ENCODE results near the gene TSKU. TPM values are rescaled to one million over a fixed set of nuclear protein-coding genes. Genes with fewer than 3 reads are reported as not detected.

The TSKU gene
- total and polyA plus RNA-seq, 4 experiments from 2014 or later: 0.13 TPM; not detected in 3

DNA sequence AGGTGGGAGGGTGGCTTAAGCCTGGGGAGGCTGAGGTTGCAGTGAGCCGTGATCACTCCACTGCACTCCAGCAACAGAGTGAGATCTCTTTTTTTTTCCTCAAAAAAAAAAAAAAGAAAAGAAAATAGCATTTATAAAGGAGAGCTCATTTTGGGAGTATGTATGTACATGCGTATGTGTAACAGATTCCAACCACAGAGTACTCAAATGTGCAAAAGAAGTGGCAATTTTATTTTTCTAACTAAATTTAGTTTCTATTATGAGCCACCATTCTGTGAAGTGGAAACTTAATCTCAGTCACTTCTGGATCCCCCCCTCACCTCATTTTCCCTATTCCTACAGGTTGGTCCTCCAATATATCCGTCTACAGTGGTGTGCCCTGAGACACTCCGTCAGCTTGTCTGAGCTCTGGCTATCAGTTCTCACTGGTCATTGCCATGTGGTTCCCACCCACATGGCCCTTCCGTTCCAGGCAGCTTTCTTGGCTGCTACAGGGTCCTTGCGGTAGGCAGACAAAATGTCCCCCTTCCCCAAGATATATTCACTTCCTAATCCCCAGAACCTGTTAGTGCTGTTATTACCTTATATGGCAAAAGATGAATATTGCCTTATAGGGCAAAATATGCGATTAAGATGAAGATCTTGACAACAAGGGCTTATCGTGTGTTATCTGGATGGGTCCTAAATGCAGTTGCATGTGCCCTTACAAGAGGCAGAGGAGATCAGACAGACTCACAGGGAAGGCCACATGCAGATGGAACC, 35.8 kb upstream of the TSKU start:
- no peak overlapping the region for H3K4me3 Mint-ChIP-seq
- H3K36me3 Mint-ChIP-seq: no peaks in the 10 kb centered on the region
- H3K9me3 Mint-ChIP-seq: no peaks in the 10 kb centered on the region
- ChIA-PET CTCF (ENCODE audit: partially characterized antibody) (interaction anchor here (0.6 to 0.7 kb wide), 2 partner anchors 172 to 700 kb away, joined by 3 read pairs; no protein-coding TSS in a partner anchor), POLR2A (ENCODE audit: partially characterized antibody) (no interaction called here)
- no peaks in the 10 kb centered on the region for H3K4me1 ChIP-seq (ENCODE audit: insufficient read depth, low read length)
- H3K4me3 ChIP-seq (ENCODE audit: low read length in 2 of 2): no peak overlapping the region
- no peaks in the 10 kb centered on the region for H3K36me3 ChIP-seq (ENCODE audit: insufficient read depth, low read length)
- no peaks in the 10 kb centered on the region for H3K9me3 ChIP-seq (ENCODE audit: control insufficient read depth in 1 of 2, low read length in 2 of 2)
- no peak overlapping the region for H3K27ac Mint-ChIP-seq
- H3K27me3 Mint-ChIP-seq: peaks cover 3 to 4% of the 10 kb centered on the region in 2 donors
- no peak overlapping the region for H3K27ac ChIP-seq (ENCODE audit: low read depth, low read length)
- DNase-seq: no peak
- intact Hi-C loops (cut with micrococcal nuclease): no loop called here
- H3K27me3 ChIP-seq (ENCODE audit: insufficient read depth, low read length): no peaks in the 10 kb centered on the region
- H3K4me1 Mint-ChIP-seq: no peaks in the 10 kb centered on the region

DNA sequence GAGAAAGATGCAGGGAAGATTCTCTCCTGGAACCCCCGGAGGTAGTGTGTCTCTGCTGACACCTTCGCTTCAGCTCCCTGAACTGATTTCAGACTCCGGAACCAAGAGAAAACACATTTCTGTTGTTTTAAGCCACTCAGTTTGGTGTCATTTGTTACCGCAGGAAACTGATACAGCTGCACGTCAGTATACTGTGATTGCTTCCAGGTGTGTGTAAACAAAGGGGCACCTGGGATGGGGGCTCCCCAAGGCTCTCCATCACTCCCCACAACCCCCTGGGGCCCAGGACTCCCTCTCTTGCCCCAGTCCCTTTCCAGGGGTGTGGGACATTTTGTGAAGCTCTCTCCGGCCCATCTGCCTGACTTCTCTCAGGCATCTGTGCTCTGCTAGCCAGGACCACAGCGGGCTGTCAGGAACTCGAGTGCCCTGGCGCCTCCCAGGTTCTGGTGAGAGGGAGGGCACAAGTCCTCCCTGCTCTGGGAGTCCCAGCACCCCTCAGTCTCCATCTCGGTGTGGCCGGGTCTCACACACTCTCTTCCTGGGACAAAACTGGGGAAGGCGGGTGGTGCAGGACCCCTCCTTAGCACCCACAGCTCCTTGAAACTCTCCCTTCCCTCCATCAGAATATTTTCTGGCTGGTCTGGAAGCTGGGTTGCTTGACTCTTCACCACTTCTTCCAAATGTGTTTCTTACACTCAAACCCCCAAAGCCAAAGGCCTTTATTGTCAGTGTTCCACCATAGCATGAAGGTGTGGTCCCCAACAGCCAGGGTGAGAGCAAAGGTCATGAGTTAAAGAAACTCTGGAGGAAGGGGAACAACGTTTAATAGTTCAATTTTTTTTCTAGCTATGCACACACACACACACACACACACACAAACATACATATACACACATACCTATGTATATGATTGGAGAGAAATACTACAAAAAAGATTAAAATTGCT, 35.0 kb upstream of the TSKU start:
- no peaks in the 10 kb centered on the region for H3K36me3 ChIP-seq (ENCODE audit: insufficient read depth, low read length)
- no peak overlapping the region for H3K27ac ChIP-seq (ENCODE audit: low read depth, low read length)
- no peaks in the 10 kb centered on the region for H3K36me3 Mint-ChIP-seq
- H3K4me1 Mint-ChIP-seq: no peaks in the 10 kb centered on the region
- DNase-seq: no peak
- H3K4me1 ChIP-seq (ENCODE audit: insufficient read depth, low read length): no peaks in the 10 kb centered on the region
- CTCF ChIA-PET (ENCODE audit: partially characterized antibody): interaction anchor here (1.2 kb wide), 1 partner anchor 171 kb away, joined by 4 read pairs; no protein-coding TSS in a partner anchor
- H3K9me3 ChIP-seq (ENCODE audit: control insufficient read depth in 1 of 2, low read length in 2 of 2): no peaks in the 10 kb centered on the region
- H3K27me3 ChIP-seq (ENCODE audit: insufficient read depth, low read length): no peaks in the 10 kb centered on the region
- H3K9me3 Mint-ChIP-seq: no peaks in the 10 kb centered on the region
- H3K4me3 ChIP-seq (ENCODE audit: low read length in 2 of 2): no peak overlapping the region
- H3K4me3 Mint-ChIP-seq: no peak overlapping the region
- POLR2A ChIA-PET (ENCODE audit: partially characterized antibody): no interaction called here
- intact Hi-C loops (cut with micrococcal nuclease): no loop called here
- H3K27me3 Mint-ChIP-seq: peaks cover 3 to 6% of the 10 kb centered on the region in 2 donors
- H3K27ac Mint-ChIP-seq: peak overlapping the region in 1 of 7 donors; percentile 17

DNA sequence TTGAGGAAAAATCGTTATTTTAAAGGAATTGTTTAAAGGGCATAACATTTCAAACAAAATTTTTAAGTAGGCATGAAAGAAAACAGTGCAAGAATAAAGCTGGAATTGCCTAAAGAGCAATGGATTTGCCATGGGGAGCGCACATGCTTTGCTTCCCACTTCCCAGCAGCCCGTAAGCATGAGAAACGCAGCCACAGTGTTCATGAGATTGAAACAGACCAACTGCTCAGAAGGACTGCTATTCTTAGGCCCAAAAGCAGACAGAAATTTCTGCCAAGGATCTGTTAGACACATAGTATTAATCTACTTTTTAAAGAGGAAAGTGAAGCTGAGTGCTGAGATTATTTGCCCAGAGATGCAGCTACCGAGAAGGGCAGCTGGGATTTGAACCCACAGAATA, 34.2 kb upstream of the TSKU start:
- Mint-ChIP-seq H3K4me3 (no peak overlapping the region), H3K27ac (no peak overlapping the region), H3K4me1 (no peaks in the 10 kb centered on the region), H3K9me3 (no peaks in the 10 kb centered on the region), H3K27me3 (peaks cover 3 to 6% of the 10 kb centered on the region in 2 donors), H3K36me3 (no peaks in the 10 kb centered on the region)
- CTCF ChIA-PET (ENCODE audit: partially characterized antibody): interaction anchor here (1.2 kb wide), 1 partner anchor 170 kb away, joined by 4 read pairs; no protein-coding TSS in a partner anchor
- no peak overlapping the region for H3K27ac ChIP-seq (ENCODE audit: low read depth, low read length)
- no peaks in the 10 kb centered on the region for H3K27me3 ChIP-seq (ENCODE audit: insufficient read depth, low read length)
- H3K36me3 ChIP-seq (ENCODE audit: insufficient read depth, low read length): no peaks in the 10 kb centered on the region
- H3K9me3 ChIP-seq (ENCODE audit: control insufficient read depth in 1 of 2, low read length in 2 of 2): no peaks in the 10 kb centered on the region
- intact Hi-C loops (cut with micrococcal nuclease): no loop called here
- POLR2A ChIA-PET (ENCODE audit: partially characterized antibody): no interaction called here
- no peak overlapping the region for H3K4me3 ChIP-seq (ENCODE audit: low read length in 2 of 2)
- no peak for DNase-seq
- no peaks in the 10 kb centered on the region for H3K4me1 ChIP-seq (ENCODE audit: insufficient read depth, low read length)

DNA sequence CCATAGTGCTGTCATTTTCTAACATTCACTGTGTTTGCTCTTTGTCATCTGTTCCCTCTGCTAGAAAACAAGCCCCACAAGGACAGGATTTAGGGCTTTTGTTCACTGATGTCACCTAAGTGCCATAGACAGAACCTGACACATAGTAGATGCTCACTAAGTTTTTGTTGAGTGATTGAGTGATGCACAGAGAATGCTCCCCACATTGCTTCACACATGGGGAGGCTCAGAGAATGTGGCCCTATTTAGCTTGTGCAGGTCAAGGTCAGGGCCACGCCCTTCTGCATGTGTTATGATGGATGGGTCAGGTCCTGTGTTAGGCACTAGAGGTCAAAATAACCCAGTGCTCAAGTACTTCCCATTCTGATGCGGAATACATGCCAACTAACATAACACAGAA, 33.1 kb upstream of the TSKU start:
- Mint-ChIP-seq H3K27ac (no peak overlapping the region), H3K36me3 (no peaks in the 10 kb centered on the region), H3K27me3 (peaks cover 3 to 6% of the 10 kb centered on the region in 2 donors), H3K9me3 (no peaks in the 10 kb centered on the region), H3K4me1 (no peaks in the 10 kb centered on the region), H3K4me3 (no peak overlapping the region)
- H3K27me3 ChIP-seq (ENCODE audit: insufficient read depth, low read length): no peaks in the 10 kb centered on the region
- H3K27ac ChIP-seq (ENCODE audit: low read depth, low read length): no peak overlapping the region
- no peak for DNase-seq
- ChIA-PET POLR2A (ENCODE audit: partially characterized antibody) (no interaction called here), CTCF (ENCODE audit: partially characterized antibody) (no interaction called here)
- no peaks in the 10 kb centered on the region for H3K4me1 ChIP-seq (ENCODE audit: insufficient read depth, low read length)
- no peaks in the 10 kb centered on the region for H3K36me3 ChIP-seq (ENCODE audit: insufficient read depth, low read length)
- no peak overlapping the region for H3K4me3 ChIP-seq (ENCODE audit: low read length in 2 of 2)
- no peaks in the 10 kb centered on the region for H3K9me3 ChIP-seq (ENCODE audit: control insufficient read depth in 1 of 2, low read length in 2 of 2)
- intact Hi-C loops (cut with micrococcal nuclease): no loop called here

DNA sequence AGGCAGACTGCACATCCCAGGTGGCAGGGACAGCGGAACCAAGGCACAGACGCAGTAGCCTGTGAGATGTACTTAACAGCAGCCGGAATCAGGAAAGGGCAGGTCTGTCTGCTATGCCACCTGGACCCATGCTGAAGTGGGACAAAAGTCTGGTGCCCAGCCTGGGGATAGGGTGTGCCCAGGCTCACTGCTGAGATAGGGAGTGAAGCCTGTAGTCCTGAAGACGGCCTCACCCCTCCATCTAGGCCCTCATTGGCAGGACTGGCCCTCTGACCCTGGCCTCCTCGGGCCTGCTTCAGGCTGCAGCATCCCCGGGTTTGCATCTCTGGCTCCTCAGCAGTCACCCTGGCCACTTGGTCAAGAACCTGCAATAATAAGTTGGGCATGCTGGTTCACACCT, 32.4 kb upstream of the TSKU start:
- H3K4me1 Mint-ChIP-seq: no peaks in the 10 kb centered on the region
- no peak overlapping the region for H3K4me3 ChIP-seq (ENCODE audit: low read length in 2 of 2)
- H3K4me3 Mint-ChIP-seq: no peak overlapping the region
- H3K36me3 ChIP-seq (ENCODE audit: insufficient read depth, low read length): no peaks in the 10 kb centered on the region
- H3K9me3 Mint-ChIP-seq: no peaks in the 10 kb centered on the region
- no peaks in the 10 kb centered on the region for H3K9me3 ChIP-seq (ENCODE audit: control insufficient read depth in 1 of 2, low read length in 2 of 2)
- POLR2A ChIA-PET (ENCODE audit: partially characterized antibody): no interaction called here
- no peak overlapping the region for H3K27ac Mint-ChIP-seq
- no peaks in the 10 kb centered on the region for H3K4me1 ChIP-seq (ENCODE audit: insufficient read depth, low read length)
- intact Hi-C loops (cut with micrococcal nuclease): no loop called here
- H3K27ac ChIP-seq (ENCODE audit: low read depth, low read length): no peak overlapping the region
- CTCF ChIA-PET (ENCODE audit: partially characterized antibody): no interaction called here
- H3K27me3 ChIP-seq (ENCODE audit: insufficient read depth, low read length): no peaks in the 10 kb centered on the region
- peaks cover 3 to 5% of the 10 kb centered on the region in 2 donors for H3K27me3 Mint-ChIP-seq
- DNase-seq: no peak
- no peaks in the 10 kb centered on the region for H3K36me3 Mint-ChIP-seq

DNA sequence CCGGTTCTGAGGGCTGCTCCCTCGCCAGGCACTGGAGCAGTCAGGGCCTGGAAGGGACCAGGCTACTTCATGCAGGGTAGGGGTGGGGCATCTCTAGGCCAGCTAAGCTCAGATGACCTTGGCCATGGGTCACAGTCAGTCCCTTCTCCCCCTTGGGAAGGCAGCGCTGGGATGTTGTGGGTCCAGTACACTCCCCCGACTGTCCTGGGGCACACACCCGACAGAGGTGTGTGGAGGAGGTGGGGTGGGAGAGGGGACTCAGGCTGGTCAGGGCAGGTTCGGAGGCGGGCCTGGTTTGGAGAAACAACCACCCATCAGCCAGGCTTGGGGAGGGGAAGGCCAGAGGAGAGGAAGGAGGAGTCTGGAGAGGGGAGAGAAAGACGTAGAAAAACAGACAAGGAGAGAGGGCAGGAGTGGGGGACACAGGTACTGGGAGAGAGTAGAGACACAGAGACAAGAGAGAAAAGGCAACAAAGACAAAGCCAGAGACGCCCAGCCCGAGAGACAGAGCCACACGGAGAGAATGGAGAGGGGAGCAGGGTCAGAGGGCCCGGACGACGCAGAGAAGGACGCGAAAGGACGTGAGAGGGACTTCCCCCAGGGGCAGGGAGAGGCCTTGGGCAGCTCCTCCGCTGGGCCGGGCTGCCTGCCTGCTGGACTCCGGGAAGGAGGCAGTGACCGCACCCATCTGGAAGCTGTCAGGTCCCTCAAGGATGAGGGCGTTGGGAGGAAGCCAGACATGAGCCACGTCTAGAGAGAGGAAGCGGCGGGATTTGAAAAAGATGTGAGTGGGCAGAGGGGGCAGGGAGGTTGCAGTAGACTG, 30.6 kb upstream of the TSKU start:
- no peaks in the 10 kb centered on the region for H3K4me1 ChIP-seq (ENCODE audit: insufficient read depth, low read length)
- POLR2A ChIA-PET (ENCODE audit: partially characterized antibody): no interaction called here

DNA sequence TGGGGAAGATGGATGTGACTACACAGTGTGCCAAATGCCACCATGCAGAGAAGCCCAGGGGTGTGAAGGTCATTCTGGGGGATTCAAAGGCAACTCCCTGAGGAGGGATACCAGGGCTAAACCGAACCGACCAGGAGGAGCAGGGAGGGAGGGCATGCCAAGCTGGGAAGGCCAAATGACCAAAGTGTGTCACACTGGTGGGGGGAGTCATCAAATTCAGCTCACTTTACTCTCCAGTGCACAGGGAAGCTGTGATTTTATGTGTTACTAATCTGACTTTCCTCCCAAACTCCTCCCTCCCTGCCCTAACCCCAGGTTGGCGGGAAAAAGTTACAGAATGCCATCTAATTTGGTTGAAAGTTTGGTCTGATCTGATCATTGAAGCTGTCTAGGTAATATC, 29.7 kb upstream of the TSKU start:
- Mint-ChIP-seq H3K9me3 (no peaks in the 10 kb centered on the region), H3K36me3 (no peaks in the 10 kb centered on the region), H3K4me3 (no peak overlapping the region), H3K27me3 (peaks cover 2 to 4% of the 10 kb centered on the region in 2 donors), H3K27ac (no peak overlapping the region), H3K4me1 (no peaks in the 10 kb centered on the region)
- intact Hi-C loops (cut with micrococcal nuclease): no loop called here
- Histone ChIP-seq H3K9me3 (ENCODE audit: control insufficient read depth in 1 of 2, low read length in 2 of 2) (no peaks in the 10 kb centered on the region), H3K27me3 (ENCODE audit: insufficient read depth, low read length) (no peaks in the 10 kb centered on the region), H3K4me3 (ENCODE audit: low read length in 2 of 2) (no peak overlapping the region), H3K27ac (ENCODE audit: low read depth, low read length) (no peak overlapping the region), H3K36me3 (ENCODE audit: insufficient read depth, low read length) (no peaks in the 10 kb centered on the region), H3K4me1 (ENCODE audit: insufficient read depth, low read length) (no peaks in the 10 kb centered on the region)
- no peak for DNase-seq
- ChIA-PET CTCF (ENCODE audit: partially characterized antibody) (no interaction called here), POLR2A (ENCODE audit: partially characterized antibody) (no interaction called here)

More for the DNA sequence above, 30.6 kb upstream of the TSKU start:
- H3K27me3 ChIP-seq (ENCODE audit: insufficient read depth, low read length): no peaks in the 10 kb centered on the region
- H3K4me1 Mint-ChIP-seq: no peaks in the 10 kb centered on the region
- no peaks in the 10 kb centered on the region for H3K9me3 ChIP-seq (ENCODE audit: control insufficient read depth in 1 of 2, low read length in 2 of 2)
- H3K27ac Mint-ChIP-seq: peak overlapping the region in 1 of 7 donors; percentile 16
- no peak overlapping the region for H3K27ac ChIP-seq (ENCODE audit: low read depth, low read length)
- intact Hi-C loops (cut with micrococcal nuclease): no loop called here
- no peaks in the 10 kb centered on the region for H3K36me3 Mint-ChIP-seq
- H3K9me3 Mint-ChIP-seq: no peaks in the 10 kb centered on the region
- no peak for DNase-seq
- no peak overlapping the region for H3K4me3 Mint-ChIP-seq
- CTCF ChIA-PET (ENCODE audit: partially characterized antibody): no interaction called here
- peaks cover 4% of the 10 kb centered on the region in 2 donors for H3K27me3 Mint-ChIP-seq
- no peaks in the 10 kb centered on the region for H3K36me3 ChIP-seq (ENCODE audit: insufficient read depth, low read length)
- no peak overlapping the region for H3K4me3 ChIP-seq (ENCODE audit: low read length in 2 of 2)
